GM21786 (cell line): ENCODE measurements around the gene MBD5.

ENCODE experiments used
- ATAC-seq: cut with Tn5 transposase; IDR thresholded peaks from one replicate; pipeline ENCODE4 v1.9.1; 2021; ENCODE audit not compliant: unreplicated experiment

MBD5 gene

GRCh38 chr2:148209603-148210002 is 188.7 kb downstream of the MBD5 start:
- no peak for ATAC-seq

GRCh38 chr2:148218326-148219075 is 197.6 kb downstream of the MBD5 start:
- ATAC-seq, result no peak

GRCh38 chr2:148221166-148221565 is 200.3 kb downstream of the MBD5 start:
- no peak for ATAC-seq

- no peak for ATAC-seq
Observed at GRCh38 chr2:148221926-148222325, 201.0 kb downstream of the MBD5 start.

GRCh38 chr2:148231858-148232257 is 211.0 kb downstream of the MBD5 start:
- ATAC-seq, result no peak

GRCh38 chr2:148234143-148234542 is 213.3 kb downstream of the MBD5 start:
- ATAC-seq, result no peak

- no peak for ATAC-seq
Observed at GRCh38 chr2:148237911-148238310, 217.0 kb downstream of the MBD5 start.

GRCh38 chr2:148238561-148238960 is 217.7 kb downstream of the MBD5 start:
- no peak for ATAC-seq

- ATAC-seq, result no peak
Observed at GRCh38 chr2:148240838-148241237, 219.9 kb downstream of the MBD5 start.

- ATAC-seq, result no peak
Observed at GRCh38 chr2:148244593-148245292, 223.9 kb downstream of the MBD5 start.

- no peak for ATAC-seq
Observed at GRCh38 chr2:148251993-148252392, 231.1 kb downstream of the MBD5 start.

GRCh38 chr2:148252646-148253045 is 231.8 kb downstream of the MBD5 start:
- ATAC-seq, result no peak

GRCh38 chr2:148253685-148254084 is 232.8 kb downstream of the MBD5 start:
- ATAC-seq, result no peak

GRCh38 chr2:148255929-148256328 is 235.0 kb downstream of the MBD5 start:
- ATAC-seq, result no peak

- no peak for ATAC-seq
Observed at GRCh38 chr2:148257276-148257675, 236.4 kb downstream of the MBD5 start.

GRCh38 chr2:148258124-148258523 is 237.2 kb downstream of the MBD5 start:
- no peak for ATAC-seq

GRCh38 chr2:148259674-148260073 is 238.8 kb downstream of the MBD5 start:
- no peak for ATAC-seq

- no peak for ATAC-seq
Observed at GRCh38 chr2:148263890-148264289, 243.0 kb downstream of the MBD5 start.

GRCh38 chr2:148273158-148273691 is 252.3 kb downstream of the MBD5 start:
- ATAC-seq, result no peak

- no peak for ATAC-seq
Observed at GRCh38 chr2:148279216-148279615, 258.3 kb downstream of the MBD5 start.

- no peak for ATAC-seq
Observed at GRCh38 chr2:148282201-148282600, 261.3 kb downstream of the MBD5 start.

- no peak for ATAC-seq
Observed at GRCh38 chr2:148292431-148292830, 271.5 kb downstream of the MBD5 start.
